ENCODE measurements around the gene CDIP1.

CDIP1 gene

GRCh38 chr16:4460936-4461249 is 77.7 kb downstream of the CDIP1 start:
- in situ Hi-C loops (cut with MboI; ENCODE audit: low sequenced_read_pairs), result no loop called here

All from hTERT RPE-1 (cell line).